ENCODE data around the gene SLC30A2. TPM values are rescaled to one million over a fixed set of nuclear protein-coding genes. Genes with fewer than 3 reads are reported as not detected.

SLC30A2 gene
- total and polyA plus RNA-seq, 4 donors, result under 0.01 to 0.12 (median 0.05) TPM; not detected in 1

GRCh38 chr1:26029054-26029863, 16.7 kb downstream of the SLC30A2 start:
- Histone ChIP-seq H3K27me3 (ENCODE audit: control insufficient read depth in 4 of 4, insufficient read depth in 4 of 4, low read length in 3 of 4) (no peaks in the 10 kb centered on the region), H3K27ac (ENCODE audit: low read depth in 1 of 2, low read length in 2 of 2) (no peak overlapping the region), H3K4me1 (ENCODE audit: control insufficient read depth in 4 of 4, insufficient read depth in 4 of 4, low read length in 3 of 4) (no peaks in the 10 kb centered on the region), H3K4me3 (ENCODE audit: low read depth in 1 of 3, low read length in 3 of 3) (no peak overlapping the region), H3K9me3 (ENCODE audit: control insufficient read depth in 4 of 4, low read length in 3 of 4) (no peaks in the 10 kb centered on the region), H3K9ac (ENCODE audit: low read depth in 1 of 2, low read length in 2 of 2) (no peak overlapping the region), H3K36me3 (ENCODE audit: control insufficient read depth in 4 of 4, insufficient read depth in 3 of 4, low read depth in 1 of 4, low read length in 3 of 4) (no peaks in the 10 kb centered on the region)
- WGBS, result 66% methylated on average over 15 of the region's 15 CpGs
- no peak for DNase-seq (ENCODE audit: low spot score)
- no peak for TF ChIP-seq EGR1 (IDR thresholded peaks at IDR 0.05; ENCODE audit: low read depth in 2 of 2)
- no peak for TF ChIP-seq GABPA (IDR thresholded peaks at IDR 0.05 in 1 of 2, conservative IDR thresholded peaks at IDR 0.05 in 1 of 2)
- TF ChIP-seq RXRA (IDR thresholded peaks at IDR 0.05), result no peak
- no peak for TF ChIP-seq NR2F2 (IDR thresholded peaks at IDR 0.05)
- TF ChIP-seq, protein P1, sequence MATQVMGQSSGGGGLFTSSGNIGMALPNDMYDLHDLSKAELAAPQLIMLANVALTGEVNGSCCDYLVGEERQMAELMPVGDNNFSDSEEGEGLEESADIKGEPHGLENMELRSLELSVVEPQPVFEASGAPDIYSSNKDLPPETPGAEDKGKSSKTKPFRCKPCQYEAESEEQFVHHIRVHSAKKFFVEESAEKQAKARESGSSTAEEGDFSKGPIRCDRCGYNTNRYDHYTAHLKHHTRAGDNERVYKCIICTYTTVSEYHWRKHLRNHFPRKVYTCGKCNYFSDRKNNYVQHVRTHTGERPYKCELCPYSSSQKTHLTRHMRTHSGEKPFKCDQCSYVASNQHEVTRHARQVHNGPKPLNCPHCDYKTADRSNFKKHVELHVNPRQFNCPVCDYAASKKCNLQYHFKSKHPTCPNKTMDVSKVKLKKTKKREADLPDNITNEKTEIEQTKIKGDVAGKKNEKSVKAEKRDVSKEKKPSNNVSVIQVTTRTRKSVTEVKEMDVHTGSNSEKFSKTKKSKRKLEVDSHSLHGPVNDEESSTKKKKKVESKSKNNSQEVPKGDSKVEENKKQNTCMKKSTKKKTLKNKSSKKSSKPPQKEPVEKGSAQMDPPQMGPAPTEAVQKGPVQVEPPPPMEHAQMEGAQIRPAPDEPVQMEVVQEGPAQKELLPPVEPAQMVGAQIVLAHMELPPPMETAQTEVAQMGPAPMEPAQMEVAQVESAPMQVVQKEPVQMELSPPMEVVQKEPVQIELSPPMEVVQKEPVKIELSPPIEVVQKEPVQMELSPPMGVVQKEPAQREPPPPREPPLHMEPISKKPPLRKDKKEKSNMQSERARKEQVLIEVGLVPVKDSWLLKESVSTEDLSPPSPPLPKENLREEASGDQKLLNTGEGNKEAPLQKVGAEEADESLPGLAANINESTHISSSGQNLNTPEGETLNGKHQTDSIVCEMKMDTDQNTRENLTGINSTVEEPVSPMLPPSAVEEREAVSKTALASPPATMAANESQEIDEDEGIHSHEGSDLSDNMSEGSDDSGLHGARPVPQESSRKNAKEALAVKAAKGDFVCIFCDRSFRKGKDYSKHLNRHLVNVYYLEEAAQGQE (IDR thresholded peaks at IDR 0.05), result no peak
- TF ChIP-seq JUND (IDR thresholded peaks at IDR 0.05), result no peak
- no peak for TF ChIP-seq RAD21 (IDR thresholded peaks at IDR 0.05)
- no peak for TF ChIP-seq ZBTB33 (IDR thresholded peaks at IDR 0.05)
- TF ChIP-seq HNF4G (IDR thresholded peaks at IDR 0.05), result no peak
- no peak for TF ChIP-seq SP1 (IDR thresholded peaks at IDR 0.05)
- TF ChIP-seq MAX (IDR thresholded peaks at IDR 0.05), result no peak
- no peak for TF ChIP-seq TAF1 (conservative IDR thresholded peaks at IDR 0.05)

GRCh38 chr1:26028490-26028980, 17.4 kb downstream of the SLC30A2 start:
- H3K4me3 ChIP-seq (ENCODE audit: low read depth in 1 of 3, low read length in 3 of 3), result no peak overlapping the region
- WGBS, result 85% methylated on average over 8 of the region's 8 CpGs

More at GRCh38 chr1:26028490-26028980, 17.4 kb downstream of the SLC30A2 start:
- H3K27me3 ChIP-seq (ENCODE audit: control insufficient read depth in 4 of 4, insufficient read depth in 4 of 4, low read length in 3 of 4), result no peaks in the 10 kb centered on the region
- no peaks in the 10 kb centered on the region for H3K36me3 ChIP-seq (ENCODE audit: control insufficient read depth in 4 of 4, insufficient read depth in 3 of 4, low read depth in 1 of 4, low read length in 3 of 4)
- H3K4me1 ChIP-seq (ENCODE audit: control insufficient read depth in 4 of 4, insufficient read depth in 4 of 4, low read length in 3 of 4), result no peaks in the 10 kb centered on the region
- DNase-seq (ENCODE audit: low spot score), result no peak
- H3K9ac ChIP-seq (ENCODE audit: low read depth in 1 of 2, low read length in 2 of 2), result no peak overlapping the region
- no peak for TF ChIP-seq GABPA (IDR thresholded peaks at IDR 0.05 in 1 of 2, conservative IDR thresholded peaks at IDR 0.05 in 1 of 2)
- no peak for TF ChIP-seq RAD21 (IDR thresholded peaks at IDR 0.05)
- no peak for TF ChIP-seq FOXA1 (IDR thresholded peaks at IDR 0.05)
- no peak overlapping the region for H3K27ac ChIP-seq (ENCODE audit: low read depth in 1 of 2, low read length in 2 of 2)
- no peaks in the 10 kb centered on the region for H3K9me3 ChIP-seq (ENCODE audit: control insufficient read depth in 4 of 4, low read length in 3 of 4)
